ENCODE measurements around the gene ARSJ.

DNA sequence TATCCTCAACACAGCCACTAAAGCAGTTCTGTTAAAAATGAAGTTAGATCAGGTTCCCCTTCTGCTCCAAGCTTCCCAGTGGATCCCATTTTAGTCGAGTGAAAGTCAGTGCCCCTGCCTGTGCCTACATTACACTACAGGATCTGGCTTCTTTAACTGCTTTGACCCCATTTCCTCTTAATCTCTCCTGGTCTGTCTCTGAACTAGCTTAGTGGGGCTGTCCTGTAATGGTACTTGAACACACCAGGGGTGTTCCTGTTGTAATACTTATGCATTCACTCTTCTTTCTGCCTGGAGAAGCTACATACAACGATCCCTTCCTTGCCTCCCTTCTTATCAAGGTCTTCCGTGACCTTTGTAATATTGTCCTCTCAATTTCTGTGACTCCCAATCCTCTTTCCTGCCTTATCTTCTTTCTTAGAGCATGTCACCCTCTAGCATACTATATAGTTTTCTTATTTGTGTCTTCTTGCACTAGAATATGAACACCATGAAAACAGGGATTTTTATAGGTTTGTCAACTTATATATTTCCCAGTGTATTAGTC is 16.7 kb downstream of the ARSJ start:
- TF ChIP-seq, protein P1, sequence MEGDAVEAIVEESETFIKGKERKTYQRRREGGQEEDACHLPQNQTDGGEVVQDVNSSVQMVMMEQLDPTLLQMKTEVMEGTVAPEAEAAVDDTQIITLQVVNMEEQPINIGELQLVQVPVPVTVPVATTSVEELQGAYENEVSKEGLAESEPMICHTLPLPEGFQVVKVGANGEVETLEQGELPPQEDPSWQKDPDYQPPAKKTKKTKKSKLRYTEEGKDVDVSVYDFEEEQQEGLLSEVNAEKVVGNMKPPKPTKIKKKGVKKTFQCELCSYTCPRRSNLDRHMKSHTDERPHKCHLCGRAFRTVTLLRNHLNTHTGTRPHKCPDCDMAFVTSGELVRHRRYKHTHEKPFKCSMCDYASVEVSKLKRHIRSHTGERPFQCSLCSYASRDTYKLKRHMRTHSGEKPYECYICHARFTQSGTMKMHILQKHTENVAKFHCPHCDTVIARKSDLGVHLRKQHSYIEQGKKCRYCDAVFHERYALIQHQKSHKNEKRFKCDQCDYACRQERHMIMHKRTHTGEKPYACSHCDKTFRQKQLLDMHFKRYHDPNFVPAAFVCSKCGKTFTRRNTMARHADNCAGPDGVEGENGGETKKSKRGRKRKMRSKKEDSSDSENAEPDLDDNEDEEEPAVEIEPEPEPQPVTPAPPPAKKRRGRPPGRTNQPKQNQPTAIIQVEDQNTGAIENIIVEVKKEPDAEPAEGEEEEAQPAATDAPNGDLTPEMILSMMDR (IDR thresholded peaks at IDR 0.05; ENCODE audit: low read depth, low read length) = no peak
- TF ChIP-seq, protein P2, sequence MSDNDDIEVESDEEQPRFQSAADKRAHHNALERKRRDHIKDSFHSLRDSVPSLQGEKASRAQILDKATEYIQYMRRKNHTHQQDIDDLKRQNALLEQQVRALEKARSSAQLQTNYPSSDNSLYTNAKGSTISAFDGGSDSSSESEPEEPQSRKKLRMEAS (IDR thresholded peaks at IDR 0.05; ENCODE audit: low read depth, low read length) = no peak
- no peak for TF ChIP-seq MYC (IDR thresholded peaks at IDR 0.05; ENCODE audit: low read depth, low read length)
- TF ChIP-seq POLR2A (IDR thresholded peaks at IDR 0.05; ENCODE audit: extremely low read depth, insufficient read length) = no peak

Measured in NB4 (cell line).